HG03460 (cell line): ENCODE data around the gene PSTPIP2.
"Not testable (repeated sequence)": the region's sequence is repeated elsewhere in the genome, so short reads cannot be mapped to it uniquely, and the experiment has no call there.

Experiments used
- ATAC-seq: cut with Tn5 transposase; IDR thresholded peaks from one replicate; pipeline ENCODE4 v1.9.1; 2021; ENCODE audit not compliant: unreplicated experiment

The PSTPIP2 gene

DNA sequence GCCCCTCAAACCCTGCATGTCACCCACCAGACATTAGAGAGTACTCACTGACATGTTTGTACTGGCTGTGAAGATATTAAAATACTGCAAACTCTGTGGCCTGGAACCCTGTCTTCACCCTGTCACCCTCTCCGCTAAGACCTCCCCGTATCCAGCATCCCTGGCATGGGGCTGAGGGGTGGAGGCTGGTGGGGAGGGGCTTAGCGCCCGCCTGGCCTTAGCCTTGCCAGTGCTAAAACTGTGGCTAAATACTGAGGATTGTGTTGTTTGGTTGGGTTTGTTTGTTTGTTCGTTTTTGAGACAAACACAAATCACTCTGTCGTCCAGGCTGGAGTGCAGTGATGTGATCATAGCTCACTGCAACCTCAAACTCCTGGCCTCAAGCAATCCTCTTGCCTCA is 1.8 kb downstream of the PSTPIP2 start:
- ATAC-seq: no peak

- ATAC-seq: no peak
These were observed 2.5 kb downstream of the PSTPIP2 start for GRCh38 chr18:46069524-46069923.

DNA sequence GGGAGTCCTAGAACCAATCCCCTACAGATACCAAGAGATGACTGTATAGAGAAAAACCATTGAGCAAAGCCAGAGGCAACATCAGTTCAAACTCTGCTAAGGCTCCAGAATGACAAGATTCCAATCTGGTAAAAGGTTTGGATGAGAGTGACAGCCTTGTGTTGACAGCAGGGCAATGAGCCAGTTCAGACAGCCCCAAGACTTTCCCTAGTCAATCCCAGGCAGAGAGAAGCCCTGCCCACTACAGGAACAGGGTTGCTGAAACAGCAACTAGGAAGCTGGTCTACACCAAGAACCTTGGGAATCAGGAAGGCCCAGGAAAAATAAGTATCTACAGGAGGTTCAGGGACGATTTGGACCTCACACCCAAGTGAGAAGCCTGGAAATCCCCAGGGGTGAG is 3.3 kb downstream of the PSTPIP2 start:
- no peak for ATAC-seq

DNA sequence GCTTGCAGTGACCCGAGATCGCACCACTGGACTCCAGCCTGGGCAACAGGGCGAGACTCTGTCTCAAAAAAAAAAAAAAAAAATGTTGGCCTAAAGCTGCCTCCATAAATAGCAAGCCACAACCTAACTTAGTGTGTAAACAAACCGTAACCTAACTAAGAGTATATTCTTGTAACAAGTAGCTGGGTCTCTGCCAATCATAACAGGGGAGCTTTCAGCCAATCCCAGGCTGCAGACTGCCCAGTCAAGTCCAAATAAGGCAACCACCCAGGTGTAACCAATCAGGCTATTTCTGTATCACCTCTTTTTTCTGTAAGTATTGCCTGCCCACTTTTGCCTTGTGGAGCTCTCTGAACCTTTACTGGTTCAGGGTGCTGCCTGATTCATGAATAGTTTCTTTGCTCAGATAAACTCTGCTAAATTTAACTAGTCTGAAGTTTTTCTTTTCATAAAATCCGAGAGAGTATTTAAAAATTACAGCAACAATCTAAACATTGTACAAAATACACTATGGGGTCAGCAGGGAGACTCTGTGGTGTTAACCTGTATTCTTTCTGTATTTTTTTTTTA is 4.5 kb downstream of the PSTPIP2 start:
- ATAC-seq: no peak

DNA sequence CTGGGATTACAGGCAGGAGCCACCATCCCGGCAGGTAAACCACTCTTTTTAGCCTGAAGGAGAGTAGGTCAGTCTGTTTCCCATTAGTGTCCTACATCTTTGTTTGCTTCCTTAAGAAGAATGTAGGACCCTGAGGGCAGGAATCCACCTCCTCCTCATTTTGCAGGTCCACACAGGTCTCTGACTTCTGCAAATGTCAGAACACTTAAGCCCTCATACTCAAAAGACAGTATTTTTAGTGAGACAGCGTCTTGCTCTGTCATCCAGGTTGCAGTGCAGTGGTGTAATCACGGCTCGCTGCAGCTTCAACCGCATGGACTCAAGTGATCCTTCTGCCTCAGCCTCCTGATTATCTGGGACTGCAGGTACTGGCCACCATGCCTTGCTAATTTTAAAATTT is 9.3 kb downstream of the PSTPIP2 start:
- ATAC-seq: no peak

DNA sequence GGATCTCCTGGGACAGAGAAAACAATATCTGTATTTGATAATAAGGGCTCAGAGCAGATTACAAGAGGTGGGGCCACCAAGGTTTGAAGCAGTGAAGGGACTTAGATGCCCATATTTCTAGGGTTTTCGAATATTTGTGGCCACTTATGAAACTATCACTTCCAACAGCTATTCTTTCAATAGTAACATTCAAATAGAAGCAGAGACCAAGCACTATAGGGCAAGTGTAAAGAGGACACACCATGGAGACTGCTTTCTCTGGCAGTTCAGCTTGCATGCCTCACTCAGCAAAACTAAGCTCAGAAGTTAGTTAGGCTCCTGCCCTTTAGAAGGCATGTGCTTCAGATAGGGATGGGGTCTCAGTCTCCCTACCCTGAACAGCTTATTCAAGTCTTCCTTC is 10.3 kb downstream of the PSTPIP2 start:
- no peak for ATAC-seq

DNA sequence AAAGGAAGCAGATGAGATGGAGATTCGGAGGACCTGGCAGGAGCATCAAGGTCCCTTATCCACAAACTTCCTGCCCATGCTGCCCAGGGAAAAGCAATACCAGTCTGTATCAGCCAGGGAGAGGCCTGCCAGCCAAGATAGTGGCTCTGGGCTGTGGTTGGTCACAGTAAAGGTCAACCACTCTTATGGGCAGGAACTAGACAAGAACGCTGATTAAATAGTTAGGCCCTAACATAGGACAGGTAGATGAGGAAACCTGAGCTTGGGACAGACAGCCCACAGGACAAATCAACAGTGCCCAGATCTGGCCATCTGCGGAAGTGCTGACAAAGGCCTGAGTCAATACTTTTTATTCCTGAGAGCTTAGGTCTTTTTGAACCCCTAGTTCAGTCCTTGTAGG is 10.7 kb downstream of the PSTPIP2 start:
- no peak for ATAC-seq

DNA sequence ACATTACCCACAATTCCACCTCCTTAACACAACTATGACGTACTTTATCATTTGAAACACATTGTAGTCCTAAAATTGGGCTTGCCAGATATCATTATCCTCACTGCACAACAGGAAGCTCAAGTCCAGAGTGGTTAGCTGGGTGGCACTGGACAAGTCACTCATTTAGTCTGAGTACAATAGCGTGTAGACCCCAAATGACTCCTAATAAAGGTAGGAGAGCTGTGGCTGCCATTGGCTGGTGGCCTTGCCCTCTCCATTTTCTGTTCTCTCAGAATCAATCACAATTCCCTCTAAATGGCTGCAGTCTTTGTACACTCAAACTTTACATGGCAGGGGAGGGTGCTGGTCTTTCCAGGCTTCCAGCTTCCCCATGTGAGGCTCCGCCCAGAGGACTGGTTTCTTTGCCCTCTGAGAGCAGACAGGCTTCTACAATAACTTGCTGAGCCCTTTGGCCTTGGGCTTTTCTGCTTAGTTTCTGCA is 11.7 kb downstream of the PSTPIP2 start:
- no peak for ATAC-seq

DNA sequence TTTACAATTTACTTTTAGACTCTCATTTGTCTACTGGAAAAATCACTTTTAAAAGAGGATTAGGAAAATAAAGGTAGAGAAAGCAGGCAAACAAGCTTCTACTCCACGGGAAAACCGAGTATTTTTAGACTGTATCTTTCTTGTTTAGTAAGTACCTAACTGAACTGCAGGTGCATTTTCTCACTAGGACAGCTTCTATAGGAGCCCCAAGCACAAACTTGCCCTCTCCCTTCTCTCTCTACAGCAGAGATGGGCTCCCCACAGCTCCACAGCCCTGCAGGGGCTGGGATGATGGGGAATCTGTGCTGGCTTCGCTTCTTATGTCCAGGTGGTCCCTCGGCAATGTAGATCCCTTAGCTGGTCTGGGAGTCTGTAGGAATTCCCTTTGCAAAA is 16.2 kb downstream of the PSTPIP2 start:
- ATAC-seq: no peak

- no peak for ATAC-seq
These were observed 16.9 kb downstream of the PSTPIP2 start for GRCh38 chr18:46054956-46055837.

DNA sequence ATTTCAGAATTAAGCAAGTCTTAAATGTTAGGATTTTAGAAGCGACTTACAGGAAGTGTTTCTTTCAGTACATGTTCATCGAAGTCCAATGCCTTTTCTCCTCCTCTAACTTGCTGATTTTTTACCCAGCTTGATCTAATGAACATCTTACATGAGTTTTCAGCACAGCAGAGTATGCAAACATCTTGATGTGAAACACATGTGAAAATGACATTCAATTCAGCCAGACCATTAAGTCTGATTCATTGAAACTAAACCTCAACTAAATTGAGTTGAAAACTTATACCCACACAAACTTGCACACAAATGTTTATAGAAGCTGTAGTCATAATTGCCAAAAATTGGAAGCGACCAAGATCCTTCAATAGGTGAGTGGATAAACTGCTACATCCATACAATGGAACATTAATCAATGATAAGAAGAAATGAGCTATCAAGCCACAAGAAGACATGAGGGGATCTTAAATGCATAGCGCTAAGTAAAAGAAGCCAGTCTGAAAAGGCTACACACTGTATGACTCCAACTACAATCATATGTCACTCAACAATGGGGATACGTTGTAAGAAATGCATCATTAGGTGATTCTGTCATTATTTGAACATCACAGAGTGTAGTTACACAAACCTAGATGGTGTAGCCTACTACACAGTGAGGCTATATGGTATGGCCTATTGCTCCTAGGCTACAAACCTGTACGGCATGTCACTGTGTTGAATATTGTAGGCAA is 18.5 kb downstream of the PSTPIP2 start:
- ATAC-seq: no peak

GRCh38 chr18:46051731-46052461 is 20.2 kb downstream of the PSTPIP2 start:
- ATAC-seq: no peak

DNA sequence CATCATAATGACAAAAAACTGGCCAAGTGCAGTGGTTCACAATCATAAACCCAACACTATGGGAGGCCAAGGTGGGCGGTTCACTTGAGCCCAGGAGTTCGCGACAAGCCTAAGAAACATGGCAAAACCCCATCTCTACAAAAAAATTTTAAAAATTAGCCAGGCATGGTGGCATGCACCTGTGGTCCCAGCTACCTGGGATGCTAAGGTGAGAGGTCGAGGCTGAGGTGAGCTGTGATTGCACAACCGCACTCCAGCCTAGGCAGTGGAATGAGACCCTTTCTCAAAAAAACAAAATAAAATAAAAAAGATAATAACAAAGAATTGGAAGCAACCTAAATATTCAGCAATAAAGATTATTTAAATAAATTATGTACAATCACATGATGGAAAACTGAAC is 21.8 kb downstream of the PSTPIP2 start:
- no peak for ATAC-seq

DNA sequence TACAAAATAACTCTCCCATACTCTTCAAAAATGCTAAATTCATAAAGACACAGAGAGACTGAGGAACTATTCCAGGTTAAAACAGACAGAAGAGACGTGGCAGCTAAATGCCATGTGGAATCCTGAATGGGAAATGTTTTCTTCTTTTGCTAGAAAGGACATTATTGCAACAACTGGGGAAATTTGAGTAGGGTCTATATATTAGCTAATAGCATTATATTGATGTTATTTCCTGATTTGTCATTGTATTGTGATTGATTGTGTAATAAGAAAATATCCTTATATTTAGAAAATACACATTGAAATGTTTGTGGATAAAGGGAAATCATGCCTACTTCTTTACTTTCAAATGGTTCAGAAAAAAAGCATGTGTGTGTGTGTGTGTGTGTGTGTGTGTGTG is 23.4 kb downstream of the PSTPIP2 start:
- ATAC-seq: no peak

- ATAC-seq: not testable (repeated sequence)
These were observed 24.7 kb downstream of the PSTPIP2 start for GRCh38 chr18:46047369-46047768.

- no peak for ATAC-seq
These were observed 25.4 kb downstream of the PSTPIP2 start for GRCh38 chr18:46046688-46047087.

DNA sequence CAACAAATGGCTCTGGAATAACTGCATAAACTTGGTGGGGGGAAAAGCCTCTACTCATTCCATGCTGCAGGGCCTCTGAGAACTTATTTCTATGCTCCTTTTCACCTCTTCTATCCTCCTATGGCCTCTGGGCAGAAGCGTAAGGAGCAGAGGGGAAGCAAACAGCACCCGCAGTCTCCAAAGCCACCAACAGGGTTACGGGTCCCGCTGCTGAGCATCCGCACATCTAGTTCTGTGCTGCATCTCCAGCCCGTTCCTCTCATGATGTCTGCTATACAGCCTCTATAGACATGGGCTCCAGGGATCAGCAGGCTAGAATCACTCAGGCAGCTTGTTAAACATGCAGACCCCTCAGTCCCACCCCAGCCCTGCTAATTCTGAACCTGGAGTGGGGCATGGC is 25.9 kb downstream of the PSTPIP2 start:
- no peak for ATAC-seq

- ATAC-seq: no peak
These were observed 29.4 kb downstream of the PSTPIP2 start for GRCh38 chr18:46042571-46043123.

- no peak for ATAC-seq
These were observed 31.3 kb downstream of the PSTPIP2 start for GRCh38 chr18:46040747-46041104.

- no peak for ATAC-seq
These were observed 31.9 kb downstream of the PSTPIP2 start for GRCh38 chr18:46040033-46040746.
